LNCAP (cell line): ENCODE measurements around the gene LEO1.

Experiments
- CTCF ChIP-seq: fragments of 450-650 bp; IDR thresholded peaks from 2 replicates; pipeline ENCODE4 v1.5.1; 2017; ENCODE audit warnings: mild to moderate bottlenecking

Gene LEO1

GRCh38 chr15:51971375-51972133 lies at the start of gene LEO1:
TSS of gene LEO1 (minus strand) at chr15:51971778. CDS start at chr15:51971745, 33 bp downstream.
- TF ChIP-seq CTCF = peak; percentile 38; the same call in 1 of the 2 replicates

- no peak for TF ChIP-seq CTCF
Measured at GRCh38 chr15:52021128-52021671, 49.6 kb upstream of the LEO1 start.

- TF ChIP-seq CTCF = no peak
Measured at GRCh38 chr15:52020221-52021085, 48.9 kb upstream of the LEO1 start.

- no peak for TF ChIP-seq CTCF
Measured at GRCh38 chr15:52019394-52020220, 48.0 kb upstream of the LEO1 start.

GRCh38 chr15:52018693-52019393 lies 47.3 kb upstream of the LEO1 start, which contains the start of gene MAPK6:
TSS of gene MAPK6 (plus strand) at chr15:52019219. CDS start at chr15:52046461, 27,242 bp downstream.
- TF ChIP-seq CTCF = no peak

- TF ChIP-seq CTCF = no peak
Measured at GRCh38 chr15:52018244-52018643, 46.7 kb upstream of the LEO1 start.
